HL-60 (cell line): ENCODE results near the gene GLI3.

ENCODE experiments used
- DNase-seq, 2 experiments: peaks; one replicate each; pipeline ENCODE4 v3.0.0-alpha.2; 2010 to 2020; ENCODE audit warnings: low read depth in 1 of 2, low spot score in 1 of 2
- H3K27ac ChIP-seq: fragments of 250-450 bp; sonication (Bioruptor Pico); replicated peaks from 2 replicates; pipeline ENCODE4 v1.5.1; 2020; ENCODE audit warnings: mild to moderate bottlenecking, moderate library complexity
- H3K27me3 ChIP-seq: fragments of 250-450 bp; sonication (Bioruptor Pico); 2 replicates; pipeline ENCODE4 v1.5.1; 2021; ENCODE audit warnings: mild to moderate bottlenecking, moderate library complexity; ENCODE audit not compliant: insufficient read depth, poor library complexity, severe bottlenecking
- H3K4me3 ChIP-seq: replicated peaks from 2 replicates; pipeline ENCODE4 v1.5.1; 2011; ENCODE audit warnings: mild to moderate bottlenecking, control low read depth, low read length; ENCODE audit not compliant: insufficient read depth
- GABPA ChIP-seq: IDR thresholded peaks from 2 replicates; pipeline ENCODE4 v1.6.1; 2012; ENCODE audit warnings: low read depth
- POLR2AphosphoS5 ChIP-seq: IDR thresholded peaks from 2 replicates; pipeline ENCODE4 v1.6.1; 2012; ENCODE audit warnings: low read depth
- SPI1 ChIP-seq: IDR thresholded peaks from 2 replicates; pipeline ENCODE4 v1.6.1; 2012; ENCODE audit warnings: low read depth, mild to moderate bottlenecking, borderline replicate concordance
- TF ChIP-seq, protein P1 (sequence below): IDR thresholded peaks from 2 replicates; pipeline ENCODE4 v1.6.1; 2012; ENCODE audit warnings: low read depth; ENCODE audit not compliant: insufficient replicate concordance
- TF ChIP-seq, protein P2 (sequence below): IDR thresholded peaks from one replicate; pipeline ENCODE4 v1.5.1; 2011; ENCODE audit warnings: low read length, control low read depth, inconsistent platforms; ENCODE audit not compliant: insufficient read depth

GLI3 gene

GRCh38 chr7:41967156-41967555, 269.9 kb downstream of the GLI3 start:
- no peak for TF ChIP-seq POLR2AphosphoS5
- no peak for TF ChIP-seq SPI1
- TF ChIP-seq, protein P1, sequence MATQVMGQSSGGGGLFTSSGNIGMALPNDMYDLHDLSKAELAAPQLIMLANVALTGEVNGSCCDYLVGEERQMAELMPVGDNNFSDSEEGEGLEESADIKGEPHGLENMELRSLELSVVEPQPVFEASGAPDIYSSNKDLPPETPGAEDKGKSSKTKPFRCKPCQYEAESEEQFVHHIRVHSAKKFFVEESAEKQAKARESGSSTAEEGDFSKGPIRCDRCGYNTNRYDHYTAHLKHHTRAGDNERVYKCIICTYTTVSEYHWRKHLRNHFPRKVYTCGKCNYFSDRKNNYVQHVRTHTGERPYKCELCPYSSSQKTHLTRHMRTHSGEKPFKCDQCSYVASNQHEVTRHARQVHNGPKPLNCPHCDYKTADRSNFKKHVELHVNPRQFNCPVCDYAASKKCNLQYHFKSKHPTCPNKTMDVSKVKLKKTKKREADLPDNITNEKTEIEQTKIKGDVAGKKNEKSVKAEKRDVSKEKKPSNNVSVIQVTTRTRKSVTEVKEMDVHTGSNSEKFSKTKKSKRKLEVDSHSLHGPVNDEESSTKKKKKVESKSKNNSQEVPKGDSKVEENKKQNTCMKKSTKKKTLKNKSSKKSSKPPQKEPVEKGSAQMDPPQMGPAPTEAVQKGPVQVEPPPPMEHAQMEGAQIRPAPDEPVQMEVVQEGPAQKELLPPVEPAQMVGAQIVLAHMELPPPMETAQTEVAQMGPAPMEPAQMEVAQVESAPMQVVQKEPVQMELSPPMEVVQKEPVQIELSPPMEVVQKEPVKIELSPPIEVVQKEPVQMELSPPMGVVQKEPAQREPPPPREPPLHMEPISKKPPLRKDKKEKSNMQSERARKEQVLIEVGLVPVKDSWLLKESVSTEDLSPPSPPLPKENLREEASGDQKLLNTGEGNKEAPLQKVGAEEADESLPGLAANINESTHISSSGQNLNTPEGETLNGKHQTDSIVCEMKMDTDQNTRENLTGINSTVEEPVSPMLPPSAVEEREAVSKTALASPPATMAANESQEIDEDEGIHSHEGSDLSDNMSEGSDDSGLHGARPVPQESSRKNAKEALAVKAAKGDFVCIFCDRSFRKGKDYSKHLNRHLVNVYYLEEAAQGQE: no peak
- TF ChIP-seq GABPA: no peak
- TF ChIP-seq, protein P2, sequence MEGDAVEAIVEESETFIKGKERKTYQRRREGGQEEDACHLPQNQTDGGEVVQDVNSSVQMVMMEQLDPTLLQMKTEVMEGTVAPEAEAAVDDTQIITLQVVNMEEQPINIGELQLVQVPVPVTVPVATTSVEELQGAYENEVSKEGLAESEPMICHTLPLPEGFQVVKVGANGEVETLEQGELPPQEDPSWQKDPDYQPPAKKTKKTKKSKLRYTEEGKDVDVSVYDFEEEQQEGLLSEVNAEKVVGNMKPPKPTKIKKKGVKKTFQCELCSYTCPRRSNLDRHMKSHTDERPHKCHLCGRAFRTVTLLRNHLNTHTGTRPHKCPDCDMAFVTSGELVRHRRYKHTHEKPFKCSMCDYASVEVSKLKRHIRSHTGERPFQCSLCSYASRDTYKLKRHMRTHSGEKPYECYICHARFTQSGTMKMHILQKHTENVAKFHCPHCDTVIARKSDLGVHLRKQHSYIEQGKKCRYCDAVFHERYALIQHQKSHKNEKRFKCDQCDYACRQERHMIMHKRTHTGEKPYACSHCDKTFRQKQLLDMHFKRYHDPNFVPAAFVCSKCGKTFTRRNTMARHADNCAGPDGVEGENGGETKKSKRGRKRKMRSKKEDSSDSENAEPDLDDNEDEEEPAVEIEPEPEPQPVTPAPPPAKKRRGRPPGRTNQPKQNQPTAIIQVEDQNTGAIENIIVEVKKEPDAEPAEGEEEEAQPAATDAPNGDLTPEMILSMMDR: no peak
- no peak overlapping the region for H3K27ac ChIP-seq
- H3K27me3 ChIP-seq: no peaks in the 10 kb centered on the region
- DNase-seq: no peak
- H3K4me3 ChIP-seq: no peak overlapping the region

DNA sequence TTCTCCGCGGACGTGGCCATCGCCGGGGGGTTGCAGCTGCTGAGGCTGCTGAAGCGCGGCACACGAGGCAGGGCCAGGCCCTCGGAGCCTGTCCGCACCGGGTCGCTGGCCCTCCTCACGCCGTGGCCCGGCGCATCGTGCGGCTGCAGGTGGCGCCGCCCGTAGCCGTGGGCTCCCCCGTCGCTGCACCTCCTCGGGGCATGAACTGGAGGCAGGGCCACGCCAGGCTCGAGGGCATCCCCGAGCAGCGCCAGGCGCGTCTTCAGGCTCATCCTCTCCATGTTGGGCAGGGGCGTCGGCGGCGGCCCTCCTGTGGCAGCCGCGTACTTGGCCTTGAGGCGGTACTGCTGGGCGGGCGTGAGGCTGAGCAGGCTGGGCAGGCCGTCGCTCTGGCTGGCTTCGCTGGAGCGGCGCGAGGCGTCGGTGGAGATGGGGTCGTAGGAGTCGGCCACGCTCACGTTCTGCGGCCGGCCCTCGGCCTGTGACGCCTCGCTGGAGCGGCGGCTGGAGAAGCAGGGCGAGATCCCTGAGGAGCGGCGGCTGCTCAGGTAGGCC, 271.0 kb downstream of the GLI3 start:
- Histone ChIP-seq H3K4me3 (no peak overlapping the region), H3K27ac (no peak overlapping the region), H3K27me3 (no peaks in the 10 kb centered on the region)
- no peak for TF ChIP-seq SPI1
- TF ChIP-seq, protein P2: no peak
- TF ChIP-seq, protein P1: no peak
- TF ChIP-seq POLR2AphosphoS5: no peak
- TF ChIP-seq GABPA: no peak
- no peak for DNase-seq

GRCh38 chr7:41964849-41965745, 271.9 kb downstream of the GLI3 start:
- no peak overlapping the region for H3K4me3 ChIP-seq
- DNase-seq: no peak
- H3K27me3 ChIP-seq: peaks cover 2% of the 10 kb centered on the region
- H3K27ac ChIP-seq: no peak overlapping the region
- TF ChIP-seq, protein P1: no peak
- TF ChIP-seq, protein P2: no peak
- TF ChIP-seq GABPA (no peak), SPI1 (no peak), POLR2AphosphoS5 (no peak)
